ES-I3 (cell line): Measurements from ENCODE around the gene TRIM37.

Experiments
- H3K36me3 ChIP-seq: 2 replicates; pipeline ENCODE4 v1.6.1; 2013; ENCODE audit warnings: mild to moderate bottlenecking, low read length, control low read depth, moderate library complexity; ENCODE audit not compliant: insufficient read depth
- H3K4me1 ChIP-seq: 2 replicates; pipeline ENCODE4 v1.6.1; 2013; ENCODE audit warnings: mild to moderate bottlenecking, control low read depth, low read length; ENCODE audit not compliant: insufficient read depth
- H3K9ac ChIP-seq: 2 replicates; pipeline ENCODE4 v1.6.1; 2013; ENCODE audit warnings: low read depth, mild to moderate bottlenecking, low read length, moderate library complexity
- H3K9me3 ChIP-seq: 2 replicates; pipeline ENCODE4 v1.6.1; 2013; ENCODE audit warnings: mild to moderate bottlenecking, low read length, moderate library complexity; ENCODE audit not compliant: control insufficient read depth, insufficient read depth

TRIM37 gene

DNA sequence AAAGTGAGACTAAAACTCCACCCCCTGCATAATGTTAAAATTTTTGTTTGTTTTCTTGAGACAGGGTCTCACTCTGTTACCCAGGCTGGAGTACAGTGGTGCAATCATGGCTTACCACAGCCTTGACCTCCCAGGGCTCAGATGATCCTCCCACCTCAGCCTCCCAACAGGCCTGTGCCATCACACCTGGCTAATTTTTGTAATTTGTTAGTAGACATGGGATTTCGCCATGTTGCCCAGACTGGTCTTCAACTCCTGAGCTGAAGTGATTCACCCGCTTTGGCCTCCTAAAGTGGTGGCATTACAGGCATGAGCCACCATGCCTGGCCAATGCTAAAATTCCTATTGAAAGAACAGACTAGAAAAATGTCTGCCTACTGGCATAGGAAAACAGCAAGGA is 103.8 kb downstream of the TRIM37 start:
- Histone ChIP-seq H3K9me3 (no peaks in the 10 kb centered on the region), H3K9ac (no peak overlapping the region), H3K36me3 (peaks cover 10% of the 10 kb centered on the region; the same call in 1 of the 2 replicates), H3K4me1 (peaks cover 10% of the 10 kb centered on the region)

- Histone ChIP-seq H3K36me3 (peaks cover 10% of the 10 kb centered on the region; the same call in 1 of the 2 replicates), H3K9me3 (no peaks in the 10 kb centered on the region), H3K9ac (no peak overlapping the region), H3K4me1 (peaks cover 10% of the 10 kb centered on the region)
Measured at GRCh38 chr17:59002126-59002525, 104.6 kb downstream of the TRIM37 start.

DNA sequence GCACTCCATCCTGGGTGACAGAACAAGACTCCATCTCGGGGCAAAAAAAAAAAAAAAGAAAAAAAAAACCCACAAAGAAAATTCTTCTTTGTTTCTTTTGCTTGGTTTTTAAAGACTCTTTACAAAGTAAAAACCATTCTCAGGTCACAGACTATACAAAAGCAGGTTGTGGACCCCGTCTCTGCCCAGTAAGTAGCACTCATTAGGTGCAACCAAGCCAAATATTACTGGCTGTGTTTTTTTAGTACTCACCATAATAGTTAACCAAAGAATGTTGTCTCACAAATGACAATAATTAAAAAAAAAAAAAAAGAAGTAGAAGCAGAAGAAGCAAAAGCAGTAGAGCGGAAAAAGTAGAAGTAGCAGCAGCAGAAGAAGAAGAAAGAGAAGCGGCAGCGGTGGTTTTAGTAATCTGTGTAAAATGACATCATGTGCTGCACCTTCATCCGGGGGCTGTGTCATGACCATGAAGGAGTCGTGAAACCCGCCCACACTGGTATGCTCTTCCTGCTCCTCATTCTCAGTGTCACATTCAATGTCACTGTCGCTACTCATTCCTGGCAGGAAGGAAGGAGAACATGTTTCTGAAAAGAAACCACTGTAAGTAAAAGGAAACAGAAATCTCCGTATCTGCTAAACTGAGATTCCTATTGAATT is 105.4 kb downstream of the TRIM37 start:
- Histone ChIP-seq H3K9me3 (no peaks in the 10 kb centered on the region), H3K4me1 (peaks cover 10% of the 10 kb centered on the region), H3K9ac (no peak overlapping the region), H3K36me3 (peaks cover 10% of the 10 kb centered on the region; the same call in 1 of the 2 replicates)

DNA sequence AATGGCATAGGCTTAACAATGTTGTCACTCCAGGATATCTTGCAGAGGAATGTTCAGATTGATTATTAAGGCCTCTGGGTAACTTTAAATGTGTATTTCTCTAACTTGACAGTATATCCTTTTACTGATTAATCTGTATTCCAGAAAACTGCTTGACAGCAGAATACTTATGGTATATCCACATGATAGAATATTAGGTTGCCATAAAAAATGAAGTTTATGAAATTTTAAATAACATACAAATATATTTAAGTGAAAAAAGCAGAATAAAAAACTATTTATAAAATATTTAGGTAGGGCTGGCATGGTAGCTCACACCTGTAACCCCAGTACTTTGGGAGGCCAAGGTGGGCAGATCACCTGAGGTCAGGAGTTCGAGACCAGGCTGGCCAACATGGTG is 106.7 kb downstream of the TRIM37 start:
- H3K9ac ChIP-seq: no peak overlapping the region
- H3K4me1 ChIP-seq: peaks cover 10% of the 10 kb centered on the region
- no peaks in the 10 kb centered on the region for H3K9me3 ChIP-seq
- peaks cover 10% of the 10 kb centered on the region; the same call in 1 of the 2 replicates for H3K36me3 ChIP-seq

- H3K9ac ChIP-seq: no peak overlapping the region
- H3K4me1 ChIP-seq: peaks cover 10% of the 10 kb centered on the region
- H3K9me3 ChIP-seq: no peaks in the 10 kb centered on the region
- peaks cover 10% of the 10 kb centered on the region; the same call in 1 of the 2 replicates for H3K36me3 ChIP-seq
Measured at GRCh38 chr17:58999500-58999899, 107.2 kb downstream of the TRIM37 start.

DNA sequence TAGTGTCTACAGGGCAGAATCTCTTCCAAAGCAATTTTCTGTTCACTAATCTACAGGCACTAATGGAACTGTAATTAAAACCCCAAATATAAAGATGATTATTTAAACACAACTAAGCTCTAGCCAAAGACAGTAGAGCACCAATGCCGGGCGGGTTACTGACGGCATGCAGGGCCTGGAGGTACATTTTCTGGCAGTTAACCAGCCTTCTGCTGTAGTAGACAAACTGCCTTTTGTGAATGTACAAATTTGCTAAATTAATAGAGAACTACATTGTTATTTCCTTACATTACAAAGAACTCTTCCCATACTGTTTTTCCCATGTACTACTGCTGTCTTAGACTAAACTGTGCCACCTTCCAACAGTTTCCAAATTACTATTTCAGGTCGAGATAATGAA is 107.8 kb downstream of the TRIM37 start:
- Histone ChIP-seq H3K4me1 (peaks cover 10% of the 10 kb centered on the region), H3K9me3 (no peaks in the 10 kb centered on the region), H3K36me3 (peaks cover 10% of the 10 kb centered on the region; the same call in 1 of the 2 replicates), H3K9ac (no peak overlapping the region)

GRCh38 chr17:58997756-58998553 is 108.7 kb downstream of the TRIM37 start:
- no peak overlapping the region for H3K9ac ChIP-seq
- H3K36me3 ChIP-seq: peaks cover 10% of the 10 kb centered on the region
- H3K4me1 ChIP-seq: peaks cover 19% of the 10 kb centered on the region
- H3K9me3 ChIP-seq: no peaks in the 10 kb centered on the region; the same call in 1 of the 2 replicates

GRCh38 chr17:58996968-58997367 is 109.7 kb downstream of the TRIM37 start:
- Histone ChIP-seq H3K4me1 (peaks cover 15% of the 10 kb centered on the region), H3K9ac (no peak overlapping the region), H3K9me3 (no peaks in the 10 kb centered on the region; the same call in 1 of the 2 replicates), H3K36me3 (peaks cover 10% of the 10 kb centered on the region)

DNA sequence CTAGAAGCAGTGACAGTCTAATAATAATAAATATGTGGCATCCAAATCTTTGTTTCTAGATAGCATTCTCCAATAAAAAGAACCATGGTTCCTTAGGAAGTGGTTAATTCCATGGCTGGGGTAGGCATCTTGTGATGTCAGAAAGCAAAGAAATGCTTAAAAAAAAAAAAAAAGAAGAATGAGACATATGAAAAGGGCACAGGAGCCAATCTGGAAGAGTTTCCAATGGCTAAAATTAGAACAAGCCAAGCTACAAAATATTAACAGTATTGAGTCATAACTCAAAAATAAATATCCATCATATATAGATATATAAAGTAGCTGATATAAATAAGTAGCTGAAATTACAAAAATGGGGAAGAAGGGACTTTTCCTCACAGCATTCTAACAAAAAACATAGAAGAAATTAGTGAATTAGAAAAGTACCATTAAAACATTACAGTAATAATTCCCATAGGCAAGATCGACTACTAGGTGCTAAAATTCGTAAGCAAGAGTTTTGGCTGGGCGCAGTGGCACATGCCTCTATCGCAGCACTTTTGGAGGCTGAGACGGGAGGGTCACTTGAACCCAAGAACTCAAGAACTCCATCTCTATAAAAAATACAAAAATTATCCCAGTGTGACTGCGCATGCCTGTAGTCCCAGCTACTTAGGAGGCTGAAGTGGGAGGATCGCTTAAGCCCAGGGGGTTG is 111.3 kb downstream of the TRIM37 start:
- Histone ChIP-seq H3K4me1 (peaks cover 8% of the 10 kb centered on the region), H3K9me3 (no peaks in the 10 kb centered on the region; the same call in 1 of the 2 replicates), H3K36me3 (peaks cover 10% of the 10 kb centered on the region), H3K9ac (no peak overlapping the region)

DNA sequence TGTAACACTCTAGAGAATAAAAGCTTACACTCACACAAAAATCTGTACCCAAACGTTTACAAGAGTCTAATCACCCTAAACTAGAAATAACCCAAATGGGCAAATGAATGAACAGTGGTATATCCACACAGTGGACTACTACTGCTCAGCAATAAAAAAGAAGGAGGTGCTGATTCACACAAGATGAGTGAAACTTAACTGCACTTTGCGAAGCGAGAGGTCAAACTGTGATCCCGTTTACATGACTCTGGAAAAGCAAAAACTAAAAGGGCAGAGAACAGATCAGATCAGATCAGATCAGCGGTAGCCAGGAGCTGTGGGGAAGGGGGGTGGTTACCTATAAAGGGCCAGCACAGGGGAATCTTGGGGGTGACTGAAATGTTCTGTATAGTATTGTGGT is 113.4 kb downstream of the TRIM37 start:
- H3K9me3 ChIP-seq: no peaks in the 10 kb centered on the region; the same call in 1 of the 2 replicates
- no peaks in the 10 kb centered on the region; the same call in 1 of the 2 replicates for H3K36me3 ChIP-seq
- no peak overlapping the region for H3K9ac ChIP-seq
- peaks cover 8% of the 10 kb centered on the region for H3K4me1 ChIP-seq

DNA sequence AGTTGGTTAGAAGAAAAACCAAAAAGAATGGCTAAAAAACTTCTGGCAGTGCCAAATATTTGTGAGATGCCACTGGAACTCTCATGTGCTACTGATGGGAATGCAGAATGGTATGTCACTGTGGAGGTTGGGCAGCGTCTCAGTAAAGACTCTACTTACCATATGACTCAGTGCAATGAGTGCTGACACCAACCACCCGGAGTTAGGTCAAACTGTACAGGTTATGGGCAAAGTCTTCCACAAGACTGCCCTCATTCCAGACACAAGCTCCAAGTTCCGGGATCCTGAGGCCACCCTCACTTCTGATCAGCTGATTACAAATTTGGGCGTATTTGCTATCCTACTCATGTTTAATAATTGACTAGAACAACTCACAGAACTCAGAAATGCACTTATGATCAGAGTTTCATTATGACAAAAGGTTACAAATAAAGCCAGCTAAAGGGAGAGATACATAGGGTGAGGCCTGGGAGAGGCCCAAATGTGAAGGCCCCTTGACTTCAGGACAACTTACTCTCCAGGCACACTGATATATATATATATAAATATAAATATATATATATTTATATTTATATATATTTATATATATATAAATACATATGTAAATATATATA is 114.9 kb downstream of the TRIM37 start:
- Histone ChIP-seq H3K36me3 (no peaks in the 10 kb centered on the region; the same call in 1 of the 2 replicates), H3K9me3 (no peaks in the 10 kb centered on the region; the same call in 1 of the 2 replicates), H3K9ac (no peak overlapping the region), H3K4me1 (peaks cover 11% of the 10 kb centered on the region)

DNA sequence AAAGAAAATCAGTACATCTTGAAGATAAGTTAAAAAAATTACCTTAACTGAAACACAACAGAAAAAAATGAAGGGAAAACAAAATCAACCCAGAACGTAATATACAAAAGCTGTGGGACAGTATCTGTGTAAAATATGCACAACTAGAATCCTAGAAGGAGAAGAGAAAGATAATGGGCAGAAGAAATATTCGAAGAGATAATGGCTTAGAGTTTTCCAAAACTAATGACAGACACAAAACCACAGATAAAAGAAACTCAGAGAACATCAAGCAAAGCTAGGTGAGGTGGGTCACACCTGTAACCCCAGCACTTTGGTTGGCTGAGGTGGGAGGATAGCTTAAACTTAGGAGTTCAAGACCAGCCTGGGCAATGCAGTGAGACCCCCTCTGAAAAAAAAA is 117.1 kb downstream of the TRIM37 start:
- Histone ChIP-seq H3K4me1 (peaks cover 18% of the 10 kb centered on the region), H3K9me3 (no peaks in the 10 kb centered on the region; the same call in 1 of the 2 replicates), H3K36me3 (no peaks in the 10 kb centered on the region; the same call in 1 of the 2 replicates), H3K9ac (no peak overlapping the region)

DNA sequence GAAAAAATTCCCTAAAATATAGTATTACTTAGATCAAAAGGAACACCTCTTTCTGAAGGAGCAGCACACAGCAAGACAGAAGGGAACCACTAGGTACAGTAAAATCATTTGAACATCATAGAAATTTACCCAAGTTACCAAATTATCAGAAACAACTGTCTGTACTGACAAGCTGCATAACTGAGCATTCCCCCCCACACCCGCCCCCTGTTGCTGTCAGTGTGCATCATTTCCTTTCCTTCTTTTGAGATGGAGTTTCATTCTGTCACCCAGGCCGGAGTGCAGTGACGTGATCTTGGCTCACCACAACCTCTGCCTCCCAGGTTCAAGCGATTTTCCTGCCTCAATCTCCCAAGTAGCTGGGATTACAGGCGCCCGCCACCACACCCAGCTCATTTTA is 120.7 kb downstream of the TRIM37 start:
- peaks cover 10% of the 10 kb centered on the region for H3K4me1 ChIP-seq
- no peaks in the 10 kb centered on the region for H3K36me3 ChIP-seq
- H3K9ac ChIP-seq: no peak overlapping the region
- no peaks in the 10 kb centered on the region for H3K9me3 ChIP-seq

GRCh38 chr17:58985367-58985766 is 121.3 kb downstream of the TRIM37 start:
- H3K9me3 ChIP-seq: no peaks in the 10 kb centered on the region
- H3K36me3 ChIP-seq: no peaks in the 10 kb centered on the region
- no peak overlapping the region for H3K9ac ChIP-seq
- H3K4me1 ChIP-seq: peaks cover 10% of the 10 kb centered on the region
